Medulla oblongata (tissue), 1 donor: ENCODE measurements around the gene SLPI.

Experiments used
- DNase-seq: peaks from one replicate; pipeline ENCODE4 v3.0.0-alpha.2; 2015; ENCODE audit errors: extremely low spot score

Gene SLPI

GRCh38 chr20:45275338-45275737, 21.0 kb upstream of the SLPI start:
- DNase-seq = no peak

DNA sequence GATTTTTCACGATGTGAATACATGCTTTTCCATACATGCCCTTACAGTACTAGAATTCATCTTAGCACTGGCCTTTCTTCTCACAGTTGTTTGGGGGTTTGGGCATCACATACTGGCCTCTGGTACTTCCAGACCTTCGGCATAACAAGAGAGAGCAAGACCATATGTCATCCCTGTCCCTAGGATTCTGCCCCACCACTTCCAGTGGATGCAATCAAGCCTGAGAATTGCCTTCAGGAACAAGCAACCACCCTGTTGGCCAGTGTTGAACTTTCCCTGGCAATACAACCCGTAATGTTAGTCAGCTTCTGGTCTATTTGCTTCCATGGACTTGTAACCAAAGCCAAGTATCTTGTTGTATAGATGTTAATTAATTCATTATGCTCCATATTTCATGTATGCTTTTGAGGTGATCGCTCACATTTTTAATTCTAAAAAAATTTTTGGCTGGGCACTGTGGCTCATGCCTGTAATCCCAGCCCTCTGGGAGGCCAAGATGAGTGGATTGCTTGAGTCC, 15.4 kb upstream of the SLPI start:
- no peak for DNase-seq

DNA sequence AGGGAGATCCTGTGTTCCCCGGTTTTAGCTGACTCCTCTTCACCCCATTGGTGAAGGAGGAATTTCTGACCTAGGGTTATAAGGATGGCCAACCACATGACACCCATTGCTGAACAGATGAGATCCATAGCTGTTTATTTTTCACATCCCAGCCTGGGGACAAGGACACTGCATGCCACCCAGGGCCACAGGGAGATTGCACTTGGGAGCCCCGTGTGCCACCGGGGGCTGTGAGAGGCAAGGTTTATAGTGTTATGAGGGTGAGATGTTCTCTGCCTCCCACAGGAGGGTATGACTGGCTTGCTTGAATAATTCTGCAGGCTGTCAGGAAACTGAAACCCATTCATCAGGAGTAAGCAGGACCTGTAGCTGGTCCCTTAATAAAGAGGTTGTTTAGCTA, 14.7 kb upstream of the SLPI start:
- no peak for DNase-seq

- no peak for DNase-seq
These were observed 14.2 kb upstream of the SLPI start for GRCh38 chr20:45268531-45268930.

DNA sequence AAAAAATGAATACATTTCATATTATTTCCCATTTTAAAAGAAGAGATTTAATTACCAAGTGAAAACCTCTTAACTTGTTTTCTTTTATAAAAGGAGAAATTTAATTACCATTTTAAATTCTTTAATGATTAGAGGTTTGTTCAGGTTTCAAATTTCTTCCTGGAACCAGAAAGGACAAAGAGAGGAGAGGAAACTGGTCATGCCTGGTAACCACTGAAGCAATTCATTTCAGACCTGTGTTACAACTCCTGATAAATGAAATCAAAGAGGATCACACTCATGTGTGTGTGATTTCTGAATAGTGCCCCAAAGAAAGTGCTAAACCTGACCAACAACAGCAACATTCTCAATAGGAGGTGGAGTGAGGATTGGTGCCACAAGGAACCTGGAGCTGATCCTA, 12.6 kb upstream of the SLPI start:
- no peak for DNase-seq

DNA sequence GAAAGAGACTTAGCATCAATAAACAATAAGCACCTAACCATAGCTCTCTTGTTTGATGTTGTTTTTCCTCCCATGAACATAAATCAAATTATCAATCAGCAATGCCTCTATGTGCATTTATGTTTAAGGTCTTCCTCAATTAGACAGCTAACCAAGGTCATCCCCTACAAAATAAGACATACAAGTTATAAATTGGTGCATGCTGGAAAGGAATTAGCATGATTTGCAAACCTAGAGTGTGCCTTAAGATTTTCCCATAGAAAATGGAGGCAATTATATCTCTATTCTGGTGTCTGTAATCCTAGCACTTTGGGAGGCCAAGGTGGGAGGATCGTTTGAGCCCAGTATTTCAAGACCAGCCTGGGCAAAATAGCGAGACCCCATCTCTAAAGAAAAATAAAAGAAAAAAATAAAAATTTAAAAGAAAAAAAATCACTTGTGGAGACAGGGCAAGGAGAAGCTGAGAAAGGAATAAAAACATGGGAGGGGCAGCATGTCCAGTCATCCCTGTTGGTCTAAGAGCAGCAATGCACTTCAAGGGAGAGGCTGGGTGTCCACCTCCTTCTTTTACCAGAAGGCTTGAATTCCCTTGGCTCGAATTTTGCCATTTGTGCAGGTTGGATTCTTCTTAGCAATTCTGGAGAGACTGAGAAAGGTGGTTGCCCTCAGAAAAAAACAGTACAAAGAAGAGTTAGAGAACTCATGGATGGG, 9.3 kb upstream of the SLPI start:
- DNase-seq = no peak

GRCh38 chr20:45258664-45259063, 4.3 kb upstream of the SLPI start:
- no peak for DNase-seq

DNA sequence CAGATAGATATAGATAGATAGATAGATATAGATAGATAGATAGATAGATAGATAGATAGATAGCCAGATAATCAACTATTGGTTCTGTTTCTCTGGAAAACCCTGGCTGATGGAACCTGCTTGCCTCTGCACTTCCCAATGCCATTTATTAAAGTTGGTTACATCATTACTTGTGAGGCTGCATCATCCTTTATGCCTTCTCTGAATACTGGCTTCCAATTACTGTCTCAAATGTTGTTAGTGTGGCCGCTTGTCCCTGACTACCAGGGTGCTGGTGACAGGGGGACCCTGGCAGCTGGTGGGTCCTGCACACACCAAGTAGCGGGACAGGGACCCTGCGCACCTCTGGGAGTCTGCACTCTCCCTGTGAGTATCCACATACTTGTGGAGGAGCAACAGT, 3.9 kb upstream of the SLPI start:
- no peak for DNase-seq

DNA sequence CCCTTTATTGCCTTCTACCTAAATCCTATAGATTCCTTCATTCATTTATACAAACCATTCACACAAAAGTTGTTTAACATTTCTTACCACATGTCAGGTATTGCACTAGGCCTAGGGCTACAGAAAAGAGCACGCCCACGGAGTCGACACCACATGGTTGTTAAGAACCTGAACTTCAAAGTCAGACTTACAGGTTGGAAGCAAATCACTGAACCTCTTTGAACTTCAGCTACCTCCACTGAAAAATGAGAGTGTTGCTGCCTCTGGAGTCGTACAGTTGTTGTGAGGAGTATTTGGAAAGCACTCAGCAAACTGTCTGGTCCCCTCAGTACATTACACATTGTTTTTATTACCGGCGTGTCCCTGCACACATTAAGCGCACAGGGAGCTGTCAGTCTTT, 3.3 kb upstream of the SLPI start:
- no peak for DNase-seq

GRCh38 chr20:45257161-45257560, 2.8 kb upstream of the SLPI start:
- DNase-seq = no peak

DNA sequence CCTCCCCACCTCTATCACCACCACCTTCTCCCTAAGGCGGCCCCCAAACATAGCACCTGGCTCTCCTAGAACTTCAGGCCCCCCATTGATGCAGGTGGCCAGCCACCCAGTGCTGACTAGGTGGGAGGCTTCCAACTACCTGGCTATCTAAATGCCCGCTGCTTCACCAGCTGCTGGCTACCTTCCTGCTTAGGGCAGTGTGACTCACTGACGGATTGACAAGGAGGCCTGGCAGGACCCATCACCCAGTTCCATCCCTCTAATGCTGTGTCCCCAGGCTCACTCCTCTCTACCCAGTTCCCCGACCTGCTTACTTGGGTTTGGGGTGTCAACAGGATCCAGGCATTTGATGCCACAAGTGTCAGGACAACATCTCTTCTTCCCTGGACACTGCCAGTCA, 1.1 kb downstream of the SLPI start:
- no peak for DNase-seq

GRCh38 chr20:45251884-45252560, 2.3 kb downstream of the SLPI start:
- DNase-seq = no peak

DNA sequence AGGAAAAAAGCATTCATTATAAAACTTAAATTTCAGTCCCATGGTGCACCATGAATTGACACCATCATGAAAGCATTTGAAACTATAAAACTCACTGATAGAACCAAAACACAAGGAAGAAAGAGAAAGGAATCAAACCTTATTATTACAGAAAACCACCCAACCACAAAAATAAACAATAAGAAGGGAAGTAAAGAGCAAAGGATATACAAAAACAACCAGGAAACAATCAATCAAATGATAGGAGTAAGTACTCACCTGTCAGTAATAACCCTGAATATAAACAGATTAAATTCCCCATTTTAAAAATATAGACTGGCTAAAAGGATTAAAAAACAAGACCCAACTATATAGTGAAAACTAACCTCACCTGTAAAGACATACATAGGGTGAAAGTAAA, 5.8 kb downstream of the SLPI start:
- no peak for DNase-seq

DNA sequence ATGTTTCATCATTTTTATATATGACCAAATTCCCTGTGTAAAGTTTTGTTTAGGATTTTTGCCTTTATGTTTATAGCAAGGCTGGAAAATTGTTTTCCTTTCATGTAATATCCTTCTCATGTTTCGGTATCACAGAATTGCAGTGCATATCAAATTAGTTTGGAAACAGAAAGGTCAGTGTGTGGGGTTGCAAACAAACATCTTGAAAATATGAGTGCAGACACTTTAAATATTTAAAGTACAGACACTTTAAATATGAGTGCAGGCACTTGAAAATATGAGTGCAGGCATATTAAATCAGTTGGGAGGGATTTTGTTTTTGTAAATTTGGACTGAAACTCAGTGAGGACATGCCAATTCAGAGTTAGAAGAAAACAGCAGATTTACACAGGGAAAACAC, 6.5 kb downstream of the SLPI start:
- DNase-seq = no peak

DNA sequence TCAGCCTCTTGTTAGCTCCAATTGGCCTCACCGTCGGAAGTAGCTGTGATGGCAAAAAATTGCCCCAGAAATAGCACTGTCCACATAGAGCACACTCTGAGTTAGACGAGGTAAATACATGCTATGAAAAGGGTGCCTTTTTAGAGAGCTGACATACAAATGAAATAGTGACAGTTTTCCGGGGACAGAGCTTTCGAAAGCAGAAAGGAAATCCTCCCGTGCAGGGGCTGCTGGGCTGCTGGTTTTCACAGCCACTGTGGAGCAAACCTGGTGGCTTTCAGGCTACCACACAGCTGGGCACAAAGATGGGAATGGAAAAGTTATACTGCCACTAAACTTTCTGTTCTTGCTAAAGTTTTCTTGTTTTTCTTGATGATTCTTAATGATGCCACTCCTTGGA, 8.3 kb downstream of the SLPI start:
- DNase-seq = no peak

- no peak for DNase-seq
These were observed 16.2 kb downstream of the SLPI start for GRCh38 chr20:45238139-45238538.

DNA sequence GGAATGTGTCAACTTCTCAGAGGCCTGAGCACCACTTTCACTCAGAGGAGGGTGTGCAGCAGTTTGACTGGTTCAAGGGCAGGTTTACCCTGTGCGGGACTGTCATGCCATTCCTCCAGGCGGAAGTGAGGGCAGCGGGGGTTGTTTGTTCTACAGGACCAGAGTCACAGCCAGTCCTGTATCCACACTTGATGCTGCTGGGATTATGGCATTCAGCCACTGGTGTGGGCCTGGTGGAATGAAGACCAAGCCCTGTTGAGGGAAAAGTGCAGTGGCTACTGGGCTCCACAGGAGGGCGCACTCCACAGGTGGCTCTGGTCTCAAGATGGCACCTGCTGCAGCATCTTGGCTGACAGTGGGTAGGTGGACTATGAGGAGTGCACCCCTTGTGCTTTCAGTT, 18.4 kb downstream of the SLPI start:
- no peak for DNase-seq

- DNase-seq = no peak
These were observed 23.7 kb downstream of the SLPI start for GRCh38 chr20:45230631-45231030.

- no peak for DNase-seq
These were observed 24.9 kb downstream of the SLPI start for GRCh38 chr20:45229264-45230056.

DNA sequence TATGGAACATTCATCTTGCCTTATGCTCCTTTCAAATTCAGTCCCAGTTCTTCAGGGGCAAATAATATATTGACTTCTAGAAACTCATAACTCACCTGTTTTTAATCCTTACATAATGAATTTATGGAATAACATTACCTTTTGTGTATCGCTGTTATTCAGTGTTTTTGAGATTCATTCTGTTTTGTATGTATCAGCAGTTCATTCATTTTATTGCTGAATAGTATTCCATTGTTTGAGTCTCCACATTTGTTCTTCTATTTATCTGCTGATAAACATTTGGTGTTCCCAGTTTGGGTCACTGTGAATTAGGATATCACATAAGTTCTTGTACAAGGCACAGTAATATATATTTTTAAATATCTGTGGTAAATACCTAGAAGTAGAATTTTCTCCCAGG, 28.1 kb downstream of the SLPI start:
- no peak for DNase-seq

DNA sequence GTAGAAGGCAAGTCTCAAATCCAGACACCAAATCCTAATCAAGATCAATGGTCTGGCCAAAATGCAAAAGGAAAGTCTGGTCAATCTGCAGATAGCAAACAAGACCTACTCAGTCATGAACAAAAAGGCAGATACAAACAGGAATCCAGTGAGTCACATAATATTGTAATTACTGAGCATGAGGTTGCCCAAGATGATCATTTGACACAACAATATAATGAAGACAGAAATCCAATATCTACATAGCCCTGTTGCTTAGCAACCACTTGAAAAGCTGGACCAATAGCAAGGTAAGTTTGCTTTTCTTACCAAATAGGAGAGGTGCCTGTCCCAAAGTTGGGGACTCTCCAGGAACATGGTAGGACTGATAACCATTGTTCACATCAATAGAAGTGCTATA, 31.2 kb downstream of the SLPI start:
- no peak for DNase-seq

DNA sequence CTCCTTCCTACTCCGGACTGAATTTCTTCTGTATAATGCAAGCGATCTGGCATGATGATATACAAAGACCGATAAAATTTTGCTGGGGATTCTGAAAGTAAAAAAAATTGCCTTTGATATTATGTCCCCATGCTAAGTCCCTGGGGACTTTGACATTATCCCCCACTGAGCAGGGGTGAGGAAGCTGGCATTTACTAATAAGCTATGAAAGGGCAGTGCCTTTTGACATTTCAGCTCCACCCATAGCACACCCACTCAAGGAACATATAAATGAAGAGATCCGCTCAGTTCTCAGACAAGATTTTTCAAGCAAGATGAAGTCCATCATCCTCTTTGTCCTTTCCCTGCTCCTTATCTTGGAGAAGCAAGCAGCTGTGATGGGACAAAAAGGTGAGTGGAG, 33.3 kb downstream of the SLPI start, which contains the start of gene SEMG2:
Gene SEMG2, plus strand, starts transcription at position 298 of the 400 bp plus-strand sequence. Its CDS starts 17 bp downstream, at position 315.
- DNase-seq = no peak

- no peak for DNase-seq
These were observed 35.7 kb downstream of the SLPI start for GRCh38 chr20:45218636-45219035.
